ENCODE results near the gene ASTN2. TPM values are rescaled to one million over a fixed set of nuclear protein-coding genes. Genes with fewer than 3 reads are reported as not detected.

ASTN2 gene
- total RNA-seq, 5 donors from 2014 or later (not counting 1 experiment from before 2014, with no cell fraction given) = 3.7 to 4.8 (median 4.4) TPM

DNA sequence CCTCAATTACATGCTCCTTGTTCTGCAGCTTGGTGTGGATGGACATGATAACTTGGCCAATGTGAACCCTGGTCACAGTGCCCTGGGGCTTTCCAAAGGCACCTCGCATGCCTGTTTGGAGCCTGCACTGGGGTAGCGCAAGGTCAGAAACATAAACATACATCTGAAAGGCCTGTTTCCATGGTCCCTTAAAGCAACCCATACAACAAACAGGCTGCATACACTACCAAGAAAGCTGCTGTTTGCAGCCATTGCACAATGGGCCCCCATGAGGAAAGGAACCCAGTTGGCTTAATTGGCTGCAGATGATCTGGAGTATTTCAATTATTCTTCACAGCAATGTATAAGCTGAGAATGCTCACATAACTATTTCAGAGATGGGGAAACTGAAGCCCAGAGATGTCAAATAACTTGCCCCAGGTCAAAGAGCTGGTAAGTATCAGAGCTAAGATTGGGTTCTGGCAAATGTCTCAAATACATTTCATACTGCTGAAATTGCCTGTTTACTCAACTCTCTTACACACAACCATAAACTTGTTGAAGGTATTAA is 233.9 kb downstream of the ASTN2 start:
- DNase-seq (no peak), ATAC-seq (replicated peaks in 1 of 4) (no peak)
- no peaks in the 10 kb centered on the region for H3K27me3 ChIP-seq (replicated peaks in 1 of 2; ENCODE audit: control insufficient read depth in 2 of 2, extremely low read depth in 1 of 2, insufficient read depth in 2 of 2, low read length in 1 of 2)
- Mint-ChIP-seq H3K27me3 (no peaks in the 10 kb centered on the region), H3K4me3 (no peak overlapping the region), H3K4me1 (no peaks in the 10 kb centered on the region), H3K9me3 (peaks cover 2 to 26% (median 9%) of the 10 kb centered on the region in 3 donors), H3K27ac (no peak overlapping the region), H3K36me3 (no peaks in the 10 kb centered on the region)
- H3K4me3 ChIP-seq (ENCODE audit: control insufficient read depth in 1 of 2, extremely low read depth in 1 of 2, low read length in 1 of 2) = no peak overlapping the region
- 100% methylated on average over 2 of the region's 2 CpGs for WGBS (ENCODE audit: insufficient coverage)
- H3K9me3 ChIP-seq = no peaks in the 10 kb centered on the region
- POLR2A ChIA-PET = no interaction called here
- CTCF ChIA-PET = no interaction called here
- H3K36me3 ChIP-seq (ENCODE audit: control insufficient read depth in 2 of 2, extremely low read depth in 1 of 2, insufficient read depth in 1 of 2, low read length in 1 of 2) = no peaks in the 10 kb centered on the region
- no peaks in the 10 kb centered on the region for H3K4me1 ChIP-seq (ENCODE audit: control insufficient read depth in 1 of 2, extremely low read depth in 1 of 2, insufficient read depth in 2 of 2, low read length in 2 of 2)
- no peak overlapping the region for H3K27ac ChIP-seq (ENCODE audit: low read length)

DNA sequence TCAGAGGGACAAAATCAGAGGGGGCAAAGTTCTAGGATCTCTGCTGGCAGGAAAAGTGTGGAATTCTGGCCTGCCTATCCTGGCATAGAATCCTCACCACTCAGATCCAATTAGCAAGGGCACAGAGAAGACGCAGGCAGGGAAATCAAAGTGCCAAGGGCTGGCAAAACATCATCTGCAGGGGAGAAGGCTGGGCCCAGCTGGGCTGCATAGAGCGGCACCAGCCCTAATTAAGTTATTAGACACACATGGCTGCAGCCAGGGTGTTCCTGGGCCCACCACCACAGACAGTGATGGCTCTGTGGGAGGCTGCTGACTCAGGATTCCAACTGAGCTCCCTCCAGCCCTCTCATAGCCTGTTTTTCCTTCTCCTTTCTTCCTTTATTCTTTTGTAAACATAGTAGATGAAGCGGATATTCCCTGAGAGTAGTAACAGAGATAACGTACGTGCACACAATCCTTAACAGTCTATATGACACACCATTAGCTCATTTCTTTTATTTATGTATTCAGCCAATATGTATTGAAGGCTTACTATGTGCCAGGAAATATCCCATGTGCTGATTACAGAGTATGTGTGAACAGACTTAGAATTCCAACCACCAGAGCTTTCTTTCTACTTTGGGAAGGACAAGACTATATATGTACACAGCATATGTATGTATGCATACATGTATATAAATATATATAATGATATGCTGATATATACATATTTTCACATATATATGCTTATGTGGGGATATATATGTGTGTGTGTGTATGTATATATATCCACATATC is 236.1 kb downstream of the ASTN2 start:
- Mint-ChIP-seq H3K27me3 (no peaks in the 10 kb centered on the region), H3K9me3 (peaks cover 2 to 22% (median 13%) of the 10 kb centered on the region in 3 donors), H3K4me3 (no peak overlapping the region), H3K27ac (no peak overlapping the region), H3K36me3 (no peaks in the 10 kb centered on the region), H3K4me1 (no peaks in the 10 kb centered on the region)
- Histone ChIP-seq H3K9me3 (no peaks in the 10 kb centered on the region), H3K27ac (ENCODE audit: low read length) (no peak overlapping the region), H3K36me3 (ENCODE audit: control insufficient read depth in 2 of 2, extremely low read depth in 1 of 2, insufficient read depth in 1 of 2, low read length in 1 of 2) (no peaks in the 10 kb centered on the region), H3K27me3 (replicated peaks in 1 of 2; ENCODE audit: control insufficient read depth in 2 of 2, extremely low read depth in 1 of 2, insufficient read depth in 2 of 2, low read length in 1 of 2) (no peaks in the 10 kb centered on the region), H3K4me1 (ENCODE audit: control insufficient read depth in 1 of 2, extremely low read depth in 1 of 2, insufficient read depth in 2 of 2, low read length in 2 of 2) (no peaks in the 10 kb centered on the region), H3K4me3 (ENCODE audit: control insufficient read depth in 1 of 2, extremely low read depth in 1 of 2, low read length in 1 of 2) (no peak overlapping the region)
- POLR2A ChIA-PET = no interaction called here
- WGBS (ENCODE audit: insufficient coverage) = 40% methylated on average over 1 of the region's 5 CpGs
- no peak for DNase-seq
- CTCF ChIA-PET = no interaction called here
- ATAC-seq (replicated peaks in 1 of 4) = no peak

GRCh38 chr9:117170567-117170966 is 244.3 kb downstream of the ASTN2 start:
- peaks cover 0 to 7% (median 5%) of the 10 kb centered on the region in 3 donors for H3K9me3 Mint-ChIP-seq
- ChIA-PET CTCF (no interaction called here), POLR2A (no interaction called here)
- peaks cover 2 to 4% of the 10 kb centered on the region in 2 donors for H3K27me3 Mint-ChIP-seq
- no peak for DNase-seq
- H3K4me1 Mint-ChIP-seq = no peaks in the 10 kb centered on the region
- ATAC-seq (replicated peaks in 1 of 4) = no peak
- Histone ChIP-seq H3K27ac (ENCODE audit: low read length) (no peak overlapping the region), H3K9me3 (no peaks in the 10 kb centered on the region), H3K4me1 (ENCODE audit: control insufficient read depth in 1 of 2, extremely low read depth in 1 of 2, insufficient read depth in 2 of 2, low read length in 2 of 2) (no peaks in the 10 kb centered on the region), H3K36me3 (ENCODE audit: control insufficient read depth in 2 of 2, extremely low read depth in 1 of 2, insufficient read depth in 1 of 2, low read length in 1 of 2) (no peaks in the 10 kb centered on the region), H3K27me3 (replicated peaks in 1 of 2; ENCODE audit: control insufficient read depth in 2 of 2, extremely low read depth in 1 of 2, insufficient read depth in 2 of 2, low read length in 1 of 2) (no peaks in the 10 kb centered on the region), H3K4me3 (ENCODE audit: control insufficient read depth in 1 of 2, extremely low read depth in 1 of 2, low read length in 1 of 2) (no peak overlapping the region)
- H3K36me3 Mint-ChIP-seq = no peaks in the 10 kb centered on the region
- H3K4me3 Mint-ChIP-seq = no peak overlapping the region
- WGBS (ENCODE audit: insufficient coverage) = no CpG with 5 or more reads among the region's 2 CpGs
- no peak overlapping the region for H3K27ac Mint-ChIP-seq

GRCh38 chr9:117169089-117169621 is 245.7 kb downstream of the ASTN2 start:
- no peak overlapping the region for H3K4me3 ChIP-seq (ENCODE audit: control insufficient read depth in 1 of 2, extremely low read depth in 1 of 2, low read length in 1 of 2)
- no peaks in the 10 kb centered on the region for H3K9me3 ChIP-seq
- Mint-ChIP-seq H3K27me3 (peaks cover 2 to 4% of the 10 kb centered on the region in 2 donors), H3K4me3 (no peak overlapping the region), H3K27ac (no peak overlapping the region), H3K4me1 (no peaks in the 10 kb centered on the region), H3K36me3 (no peaks in the 10 kb centered on the region), H3K9me3 (peaks cover 0 to 5% (median 4%) of the 10 kb centered on the region in 3 donors)
- H3K27ac ChIP-seq (ENCODE audit: low read length) = no peak overlapping the region
- WGBS (ENCODE audit: insufficient coverage) = 50% methylated on average over 1 of the region's 4 CpGs
- H3K36me3 ChIP-seq (ENCODE audit: control insufficient read depth in 2 of 2, extremely low read depth in 1 of 2, insufficient read depth in 1 of 2, low read length in 1 of 2) = no peaks in the 10 kb centered on the region
- H3K4me1 ChIP-seq (ENCODE audit: control insufficient read depth in 1 of 2, extremely low read depth in 1 of 2, insufficient read depth in 2 of 2, low read length in 2 of 2) = no peaks in the 10 kb centered on the region
- ATAC-seq (replicated peaks in 1 of 4) = no peak
- CTCF ChIA-PET = interaction anchor here in 1 of 2 donors (0.7 kb wide), 1 partner anchor 1531 kb away, joined by 4 read pairs; no protein-coding TSS in a partner anchor
- no peaks in the 10 kb centered on the region for H3K27me3 ChIP-seq (replicated peaks in 1 of 2; ENCODE audit: control insufficient read depth in 2 of 2, extremely low read depth in 1 of 2, insufficient read depth in 2 of 2, low read length in 1 of 2)
- DNase-seq = no peak
- POLR2A ChIA-PET = interaction anchor here in 1 of 2 donors (0.5 kb wide), 1 partner anchor 42 kb away, joined by 4 read pairs; no protein-coding TSS in a partner anchor

DNA sequence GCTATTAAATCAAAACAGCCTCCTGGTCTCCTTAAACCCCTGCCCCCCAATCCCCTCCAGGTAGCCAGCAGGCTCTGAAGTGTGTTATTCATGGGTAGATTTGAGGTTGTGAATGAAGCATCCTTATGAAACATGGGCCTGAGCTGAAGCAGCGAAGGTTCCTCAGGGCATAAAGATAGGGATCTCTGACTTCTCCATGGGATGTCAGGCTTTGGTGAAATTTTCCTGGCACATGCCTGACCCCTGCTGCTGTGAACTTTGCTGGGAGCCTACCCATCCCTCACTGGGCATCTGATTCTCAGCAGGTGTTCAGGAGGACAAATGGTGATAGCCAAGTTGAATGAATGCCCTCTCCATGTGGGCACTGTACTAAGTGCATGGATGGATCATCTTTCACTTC is 250.3 kb downstream of the ASTN2 start:
- ATAC-seq (replicated peaks in 1 of 4) = no peak
- H3K9me3 ChIP-seq = no peaks in the 10 kb centered on the region
- no peaks in the 10 kb centered on the region for H3K36me3 ChIP-seq (ENCODE audit: control insufficient read depth in 2 of 2, extremely low read depth in 1 of 2, insufficient read depth in 1 of 2, low read length in 1 of 2)
- 100% methylated on average over 1 of the region's 1 CpG for WGBS (ENCODE audit: insufficient coverage)
- Mint-ChIP-seq H3K9me3 (peaks cover 0 to 9% (median 0%) of the 10 kb centered on the region in 3 donors), H3K4me1 (no peaks in the 10 kb centered on the region), H3K27ac (no peak overlapping the region), H3K4me3 (no peak overlapping the region), H3K36me3 (no peaks in the 10 kb centered on the region), H3K27me3 (peaks cover 0 to 2% of the 10 kb centered on the region in 2 donors)
- H3K27me3 ChIP-seq (replicated peaks in 1 of 2; ENCODE audit: control insufficient read depth in 2 of 2, extremely low read depth in 1 of 2, insufficient read depth in 2 of 2, low read length in 1 of 2) = no peaks in the 10 kb centered on the region
- no peak overlapping the region for H3K4me3 ChIP-seq (ENCODE audit: control insufficient read depth in 1 of 2, extremely low read depth in 1 of 2, low read length in 1 of 2)
- H3K4me1 ChIP-seq (ENCODE audit: control insufficient read depth in 1 of 2, extremely low read depth in 1 of 2, insufficient read depth in 2 of 2, low read length in 2 of 2) = no peaks in the 10 kb centered on the region
- no peak for DNase-seq
- POLR2A ChIA-PET = no interaction called here
- CTCF ChIA-PET = no interaction called here
- no peak overlapping the region for H3K27ac ChIP-seq (ENCODE audit: low read length)

DNA sequence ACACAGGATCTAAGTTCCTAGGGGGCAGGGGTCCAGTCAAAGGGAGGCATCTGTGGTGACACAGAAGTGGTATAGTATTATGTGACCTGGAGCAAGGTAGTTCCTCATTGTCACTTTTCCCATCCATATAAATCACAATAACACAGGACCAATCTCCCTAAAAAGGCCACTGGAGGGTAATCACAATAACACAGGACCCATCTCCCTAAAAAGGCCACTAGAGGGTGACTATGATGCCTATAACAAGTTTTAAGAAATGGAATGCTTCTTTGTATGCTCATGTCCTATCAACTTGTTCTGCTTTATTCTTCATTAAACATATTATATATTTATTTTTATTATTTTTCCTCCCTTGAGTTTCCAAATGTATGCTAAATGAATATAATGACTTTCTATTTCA is 254.6 kb downstream of the ASTN2 start:
- Histone ChIP-seq H3K4me1 (ENCODE audit: control insufficient read depth in 1 of 2, extremely low read depth in 1 of 2, insufficient read depth in 2 of 2, low read length in 2 of 2) (no peaks in the 10 kb centered on the region), H3K9me3 (no peaks in the 10 kb centered on the region), H3K27ac (ENCODE audit: low read length) (no peak overlapping the region), H3K4me3 (ENCODE audit: control insufficient read depth in 1 of 2, extremely low read depth in 1 of 2, low read length in 1 of 2) (no peak overlapping the region), H3K27me3 (replicated peaks in 1 of 2; ENCODE audit: control insufficient read depth in 2 of 2, extremely low read depth in 1 of 2, insufficient read depth in 2 of 2, low read length in 1 of 2) (no peaks in the 10 kb centered on the region), H3K36me3 (ENCODE audit: control insufficient read depth in 2 of 2, extremely low read depth in 1 of 2, insufficient read depth in 1 of 2, low read length in 1 of 2) (no peaks in the 10 kb centered on the region)
- Mint-ChIP-seq H3K36me3 (no peaks in the 10 kb centered on the region), H3K9me3 (peaks cover 0 to 9% (median 0%) of the 10 kb centered on the region in 3 donors), H3K4me1 (no peaks in the 10 kb centered on the region), H3K4me3 (no peak overlapping the region), H3K27me3 (no peaks in the 10 kb centered on the region), H3K27ac (no peak overlapping the region)
- ATAC-seq (replicated peaks in 1 of 4) (no peak), DNase-seq (no peak)
- CTCF ChIA-PET = no interaction called here
- POLR2A ChIA-PET = no interaction called here
